PFSK-1 (cell line): ENCODE results near the gene PCDH20.

ENCODE experiments used
- POLR2AphosphoS5 ChIP-seq: IDR thresholded peaks from 2 replicates; pipeline ENCODE4 v1.6.1; 2012; ENCODE audit warnings: low read depth, mild to moderate bottlenecking, control low read depth, low read length, moderate library complexity
- TAF1 ChIP-seq: IDR thresholded peaks from 2 replicates; pipeline ENCODE4 v1.6.1; 2012; ENCODE audit warnings: low read length, control low read depth, borderline replicate concordance; ENCODE audit not compliant: insufficient read depth

DNA sequence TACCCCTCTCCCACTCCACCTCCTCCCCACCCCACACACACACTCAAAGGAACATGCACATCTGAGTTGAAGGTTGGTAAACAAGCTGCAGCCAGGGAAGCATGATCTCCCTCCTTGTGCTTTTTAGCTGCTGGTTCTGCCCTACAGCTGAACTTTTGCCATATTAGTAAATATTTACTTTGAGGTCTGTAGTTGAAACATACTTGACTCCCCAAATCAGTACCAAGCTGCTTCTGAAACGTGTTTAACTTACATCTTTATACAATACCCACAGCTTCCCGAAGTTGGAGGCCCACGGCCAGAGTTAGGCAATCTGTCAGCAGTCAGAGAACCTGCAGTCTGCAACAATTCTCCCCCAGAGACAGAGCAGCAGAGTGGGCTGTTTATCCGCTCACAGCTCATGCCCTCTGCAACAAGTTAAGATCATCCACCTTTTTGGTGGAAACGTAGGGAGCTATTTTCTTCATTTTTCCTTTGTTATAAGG lies 1.5 kb upstream of the PCDH20 start:
- no peak for TF ChIP-seq TAF1
- no peak for TF ChIP-seq POLR2AphosphoS5
